Epidermal melanocyte (primary cell): ENCODE data around the gene ALS2CL.
"Not testable (repeated sequence)": the region's sequence is repeated elsewhere in the genome, so short reads cannot be mapped to it uniquely, and the experiment has no call there.

Experiments
- DNase-seq: peaks from one replicate; pipeline ENCODE4 v3.0.0; 2011; ENCODE audit warnings: low spot score; ENCODE audit not compliant: insufficient read length

ALS2CL gene

GRCh38 chr3:46693038-46693891, at the start of gene ALS2CL:
Gene ALS2CL, minus strand, starts transcription at chr3:46693679. Its CDS starts 4,239 bp downstream, at chr3:46689440.
- DNase-seq, result peak; percentile 61

GRCh38 chr3:46742992-46743585, 49.6 kb upstream of the ALS2CL start:
- DNase-seq, result no peak

GRCh38 chr3:46739565-46739964, 46.1 kb upstream of the ALS2CL start:
- DNase-seq, result not testable (repeated sequence)

- no peak for DNase-seq
Observed at GRCh38 chr3:46737329-46737731, 43.9 kb upstream of the ALS2CL start.

GRCh38 chr3:46736006-46736872, 42.8 kb upstream of the ALS2CL start:
- DNase-seq, result no peak

DNA sequence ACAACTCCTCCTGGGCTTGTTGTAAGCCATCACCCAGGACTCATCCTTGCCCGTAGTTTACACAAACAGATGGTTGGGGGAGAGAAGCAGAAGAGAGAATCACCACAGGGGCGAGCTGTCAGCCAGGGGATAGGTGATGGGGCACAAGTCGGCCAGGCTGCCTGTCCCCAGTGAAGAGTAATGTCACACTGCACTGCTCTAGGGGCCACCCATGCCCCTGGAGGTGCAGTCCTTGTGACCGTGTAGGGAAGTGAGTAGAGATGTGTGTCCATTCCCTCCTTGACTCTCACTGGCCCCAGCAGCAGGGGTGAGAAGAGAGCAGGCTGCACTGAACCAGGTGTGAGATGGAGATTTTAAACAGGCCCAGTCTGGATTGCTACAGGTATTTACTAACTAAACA, 41.3 kb upstream of the ALS2CL start:
- no peak for DNase-seq

DNA sequence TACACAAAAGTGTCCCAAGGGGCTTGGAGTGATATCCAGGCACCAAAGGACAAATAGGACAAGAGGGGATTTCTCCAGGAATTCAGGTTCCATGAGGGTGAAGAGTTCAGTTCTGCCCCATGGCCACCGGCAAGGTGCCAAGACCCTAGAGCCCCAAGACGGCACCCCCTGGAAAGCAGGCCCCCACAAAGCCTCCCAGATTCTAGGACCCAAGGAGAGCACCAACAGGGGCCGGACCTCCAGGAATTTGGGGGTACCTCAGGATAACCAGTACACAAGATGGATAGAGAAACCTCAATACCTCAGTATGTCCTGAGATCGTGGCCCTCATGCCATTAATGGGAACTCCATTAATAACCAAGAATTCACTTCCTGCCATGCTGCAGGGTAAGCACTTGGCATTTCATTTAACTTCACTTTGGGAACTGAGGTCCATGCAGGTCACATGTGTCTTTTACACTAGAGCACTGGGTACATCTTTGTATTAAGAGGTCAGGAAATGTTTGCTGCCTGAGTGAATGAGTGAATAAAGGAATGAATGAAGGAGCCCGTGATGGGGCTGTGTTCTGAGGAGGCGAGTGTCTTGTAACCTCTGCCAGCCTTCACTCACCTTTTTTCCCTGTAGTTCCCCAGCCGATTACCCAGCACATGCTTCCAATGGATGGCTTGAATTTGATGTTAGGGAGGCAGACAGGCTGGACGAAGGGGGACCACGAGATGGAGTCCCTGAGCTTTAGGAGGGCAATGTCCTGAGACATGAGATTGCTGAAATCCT, 39.7 kb upstream of the ALS2CL start:
- no peak for DNase-seq

DNA sequence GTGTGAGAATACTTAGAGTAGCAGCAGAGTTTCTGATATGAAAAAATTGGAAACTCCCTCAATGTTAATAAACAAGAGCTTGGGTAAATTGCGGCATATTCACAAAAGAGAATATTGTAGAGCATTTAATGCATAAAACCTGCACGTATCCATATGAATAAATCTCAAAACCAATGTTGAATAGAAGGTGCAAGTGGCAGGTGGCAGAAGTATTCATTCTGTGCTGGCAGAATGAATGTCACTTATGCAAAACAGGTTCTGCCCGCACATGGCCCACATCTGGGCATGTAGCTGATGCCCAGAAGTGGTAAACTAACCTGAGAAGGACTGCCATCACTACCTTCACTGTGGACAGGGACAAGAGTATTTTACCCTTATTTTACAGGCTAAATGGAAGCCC, 38.3 kb upstream of the ALS2CL start:
- no peak for DNase-seq

GRCh38 chr3:46730819-46731218, 37.3 kb upstream of the ALS2CL start:
- no peak for DNase-seq

DNA sequence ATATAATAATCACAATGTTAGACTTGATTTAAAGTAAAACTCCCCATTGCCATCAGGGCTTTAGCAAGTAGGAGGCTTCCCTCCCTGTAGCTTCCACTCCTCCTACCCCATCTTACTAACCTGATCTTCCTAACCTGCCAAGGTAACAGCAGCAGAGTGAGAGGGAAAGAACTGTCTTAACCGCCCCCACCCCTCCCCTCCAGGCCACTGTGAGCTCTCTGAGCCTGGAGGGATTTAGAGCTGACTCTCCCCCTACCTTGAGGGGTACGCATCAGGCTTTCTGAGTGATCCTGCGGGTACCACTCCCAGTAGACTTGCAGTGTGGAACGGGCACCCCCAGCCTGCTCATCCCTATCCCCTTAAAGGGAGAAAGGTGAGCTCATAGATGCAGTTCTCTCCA, 35.6 kb upstream of the ALS2CL start:
- DNase-seq, result no peak

DNA sequence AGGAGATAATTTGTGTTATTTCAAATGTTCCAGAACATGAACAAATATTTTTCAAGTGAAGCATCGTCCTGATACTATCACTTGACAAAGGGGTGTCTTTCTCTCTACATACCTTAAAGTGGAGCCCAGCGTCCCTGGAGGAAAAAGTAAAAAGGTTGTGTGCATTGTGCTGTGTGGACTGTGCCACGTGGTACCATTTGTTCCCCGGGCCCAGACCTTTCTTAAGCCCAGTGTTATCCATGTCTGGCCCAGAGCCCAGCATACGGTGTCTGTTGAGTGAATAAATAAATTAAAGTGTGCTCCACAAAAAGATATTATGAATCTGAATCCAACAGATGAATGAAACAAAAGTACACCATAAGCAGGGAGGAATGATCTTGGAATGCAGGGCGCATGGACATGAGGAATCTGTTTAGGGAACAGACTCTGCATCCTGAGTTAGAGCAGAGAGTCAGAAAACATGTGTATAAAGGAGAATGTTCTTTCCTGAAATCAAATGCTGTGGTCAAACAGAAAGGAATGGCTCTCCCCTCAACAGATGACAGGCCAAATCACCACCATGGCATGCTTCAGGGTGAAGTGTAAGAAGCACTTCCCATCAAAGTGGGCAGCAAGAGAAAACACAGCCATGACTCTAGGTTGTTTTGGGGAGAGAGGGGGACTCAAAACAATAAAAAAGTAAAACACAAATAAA, 32.3 kb upstream of the ALS2CL start:
- DNase-seq, result no peak

- no peak for DNase-seq
Observed at GRCh38 chr3:46724424-46724823, 30.9 kb upstream of the ALS2CL start.

DNA sequence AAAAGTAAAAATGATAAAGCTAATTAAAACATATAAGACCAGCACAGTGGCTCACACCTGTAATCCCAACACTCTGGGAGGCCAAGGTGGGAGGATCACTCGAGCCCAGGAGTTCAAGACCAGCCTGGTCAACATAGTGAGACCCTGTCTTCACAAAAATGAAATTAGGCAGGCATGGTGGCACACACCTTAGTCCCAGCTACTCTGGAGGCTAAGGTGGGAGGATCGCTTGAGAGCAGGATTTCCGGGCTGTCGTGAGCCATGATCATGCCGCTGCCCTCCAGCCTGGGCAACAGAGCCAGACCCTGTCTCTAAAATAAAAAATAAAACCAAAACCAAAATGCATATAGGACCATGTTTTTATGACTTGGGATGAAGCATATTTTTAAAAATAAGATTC, 29.0 kb upstream of the ALS2CL start:
- DNase-seq, result no peak

GRCh38 chr3:46721009-46721408, 27.5 kb upstream of the ALS2CL start:
- no peak for DNase-seq

- no peak for DNase-seq
Observed at GRCh38 chr3:46719735-46720271, 26.3 kb upstream of the ALS2CL start.

- no peak for DNase-seq
Observed at GRCh38 chr3:46719044-46719565, 25.6 kb upstream of the ALS2CL start.

DNA sequence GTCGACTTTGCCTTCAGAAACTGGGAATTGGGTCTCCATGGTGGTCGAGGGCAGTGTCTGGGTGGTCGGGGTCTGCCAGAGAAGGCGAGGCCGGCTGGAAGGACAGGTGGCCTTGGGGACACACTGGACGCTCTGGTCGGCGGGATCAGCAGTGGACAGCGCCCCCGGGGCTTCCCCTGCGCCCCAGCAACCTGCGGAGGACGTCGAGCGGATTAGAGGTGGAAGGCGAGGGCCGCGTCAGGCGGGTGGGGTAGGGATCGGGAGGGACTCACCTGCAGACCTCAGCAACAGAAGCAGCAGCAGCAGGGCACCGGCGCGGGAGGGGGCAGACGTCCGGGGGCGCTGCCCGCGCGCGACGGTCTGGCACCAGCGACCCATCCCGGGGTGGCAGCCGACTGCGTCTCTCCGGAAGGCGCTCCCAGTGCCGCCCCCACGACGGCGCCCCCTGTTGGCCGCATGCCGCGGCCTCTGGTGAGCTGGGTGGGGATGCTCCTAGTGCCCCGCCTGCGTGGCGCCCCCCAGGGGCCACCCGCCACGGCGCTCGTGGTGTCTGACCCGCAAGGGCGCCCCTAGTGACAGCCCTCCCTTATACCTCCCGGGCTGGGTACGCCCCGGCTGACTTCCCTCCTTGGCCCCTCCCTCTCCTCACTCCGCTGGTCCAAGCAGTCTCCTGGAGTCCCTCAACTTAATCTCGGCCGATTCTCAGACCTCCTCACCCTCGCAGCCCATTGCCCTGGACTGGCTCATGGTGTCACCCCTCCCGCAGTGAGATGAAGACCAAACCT, 24.2 kb upstream of the ALS2CL start, which contains the start of gene PRSS50:
PRSS50 (minus strand) TSS at position 423 of the 785 bp plus-strand sequence; CDS start at position 378, 45 bp downstream.
- no peak for DNase-seq

GRCh38 chr3:46716461-46717441, 23.3 kb upstream of the ALS2CL start:
- no peak for DNase-seq
